Epidermal melanocyte (primary cell): ENCODE measurements around the gene MSH3.

Experiments
- DNase-seq: peaks from one replicate; pipeline ENCODE4 v3.0.0; 2011; ENCODE audit warnings: low spot score; ENCODE audit not compliant: insufficient read length

MSH3 gene

DNA sequence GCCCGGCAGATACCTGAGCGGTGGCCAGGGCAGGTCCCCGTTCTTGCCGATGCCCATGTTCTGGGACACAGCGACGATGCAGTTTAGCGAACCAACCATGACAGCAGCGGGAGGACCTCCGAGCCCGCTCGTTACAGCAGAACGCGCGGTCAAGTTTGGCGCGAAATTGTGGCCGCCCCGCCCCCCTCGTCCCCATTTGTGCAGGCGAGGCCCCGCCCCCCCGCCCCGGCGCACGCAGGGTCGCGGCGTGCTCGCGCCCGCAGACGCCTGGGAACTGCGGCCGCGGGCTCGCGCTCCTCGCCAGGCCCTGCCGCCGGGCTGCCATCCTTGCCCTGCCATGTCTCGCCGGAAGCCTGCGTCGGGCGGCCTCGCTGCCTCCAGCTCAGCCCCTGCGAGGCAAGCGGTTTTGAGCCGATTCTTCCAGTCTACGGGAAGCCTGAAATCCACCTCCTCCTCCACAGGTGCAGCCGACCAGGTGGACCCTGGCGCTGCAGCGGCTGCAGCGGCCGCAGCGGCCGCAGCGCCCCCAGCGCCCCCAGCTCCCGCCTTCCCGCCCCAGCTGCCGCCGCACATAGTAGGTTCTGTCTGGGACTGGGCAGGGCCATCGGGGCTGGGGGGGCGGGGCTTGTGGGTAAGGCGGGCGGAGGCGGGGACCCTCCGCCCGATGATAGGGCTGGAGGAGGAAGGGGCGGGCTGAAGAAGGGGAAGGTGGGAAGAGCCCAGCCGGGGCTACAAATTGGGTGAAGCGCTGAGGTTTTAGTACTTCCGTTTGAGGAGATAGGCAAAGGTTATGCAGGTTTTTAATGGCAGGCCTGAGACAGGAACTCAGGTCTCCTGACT lies at the start of gene MSH3, which contains the start of gene DHFR:
Gene MSH3, plus strand, starts transcription at position 262 of the 840 bp plus-strand sequence. Its CDS starts 76 bp downstream, at position 338.
Gene DHFR, minus strand, starts transcription at position 593 of the 840 bp plus-strand sequence. Its CDS starts 494 bp downstream, at position 99.
- DNase-seq: peak; percentile 86

GRCh38 chr5:80607343-80607742 lies 47.1 kb upstream of the MSH3 start:
- no peak for DNase-seq

GRCh38 chr5:80607832-80608231 lies 46.6 kb upstream of the MSH3 start:
- DNase-seq: no peak

DNA sequence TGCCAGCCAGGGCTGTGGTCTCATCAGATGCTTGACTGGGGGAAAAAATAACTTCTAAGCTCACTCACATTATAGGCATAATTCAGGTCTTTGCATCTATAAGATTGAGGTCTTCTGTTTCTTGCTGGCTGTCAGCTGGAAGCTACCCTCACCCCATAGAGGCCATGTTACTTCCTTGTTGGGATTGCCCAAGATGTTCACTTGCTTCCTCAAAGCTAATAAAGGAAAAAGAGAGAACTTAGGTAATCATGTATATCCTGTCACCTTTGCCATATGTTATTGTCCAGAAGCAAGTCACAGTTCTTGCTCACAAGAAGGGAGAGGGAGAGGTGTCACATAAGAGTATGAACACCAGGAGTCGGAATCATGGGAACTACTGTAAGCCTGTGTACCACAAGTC lies 45.7 kb upstream of the MSH3 start:
- no peak for DNase-seq

- DNase-seq: no peak
Observed at GRCh38 chr5:80609692-80610091, 44.8 kb upstream of the MSH3 start.

DNA sequence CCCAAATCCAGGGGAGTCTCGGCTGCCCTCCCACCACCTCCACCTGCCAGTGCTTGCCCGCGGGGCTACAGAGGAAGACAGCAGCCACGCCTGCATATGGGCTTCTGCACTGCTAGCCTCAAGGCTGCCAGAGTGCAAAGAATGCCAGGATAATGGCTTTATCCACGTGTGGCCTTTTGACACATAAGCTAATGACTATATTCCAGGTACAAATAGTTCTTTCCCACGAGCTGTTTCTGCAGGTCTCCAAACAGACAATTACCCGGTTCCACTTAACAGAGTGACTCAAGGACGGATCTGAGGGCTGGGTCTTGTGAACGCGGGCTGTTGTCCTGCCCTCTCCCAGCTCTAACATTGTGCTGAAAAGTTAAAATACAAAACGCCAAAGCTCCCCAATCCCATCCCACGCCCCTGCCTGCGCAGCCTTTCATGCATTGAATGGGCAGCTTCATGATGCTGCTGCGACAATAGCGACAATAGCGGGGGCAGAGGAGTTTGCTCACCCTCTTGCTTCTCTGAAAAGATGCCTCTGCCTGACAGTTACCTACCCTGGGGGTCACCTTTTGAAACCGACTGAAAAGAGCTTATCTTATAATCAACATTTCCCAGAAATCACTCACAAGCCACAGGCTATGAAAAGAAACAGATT lies 39.1 kb upstream of the MSH3 start:
- no peak for DNase-seq

- DNase-seq: no peak
Observed at GRCh38 chr5:80618438-80618837, 36.0 kb upstream of the MSH3 start.

DNA sequence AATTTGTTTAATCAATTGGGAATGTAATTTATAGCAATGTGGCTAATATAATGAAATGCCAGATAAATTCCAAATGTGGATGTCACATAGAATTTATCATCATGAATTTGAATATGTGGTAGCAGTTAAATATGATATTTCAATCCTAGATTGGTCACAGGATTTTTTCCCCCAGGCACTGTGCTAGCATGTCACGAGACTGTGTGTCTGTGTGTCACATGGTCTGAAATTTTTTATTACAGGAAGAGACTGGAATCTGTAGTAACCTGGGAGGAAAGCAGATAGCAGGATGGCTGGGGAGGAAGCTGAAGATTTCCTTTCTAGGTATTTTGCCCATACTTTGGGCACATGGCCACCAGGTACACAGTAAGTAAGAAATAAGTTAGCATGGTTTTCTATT lies 35.4 kb upstream of the MSH3 start:
- no peak for DNase-seq

DNA sequence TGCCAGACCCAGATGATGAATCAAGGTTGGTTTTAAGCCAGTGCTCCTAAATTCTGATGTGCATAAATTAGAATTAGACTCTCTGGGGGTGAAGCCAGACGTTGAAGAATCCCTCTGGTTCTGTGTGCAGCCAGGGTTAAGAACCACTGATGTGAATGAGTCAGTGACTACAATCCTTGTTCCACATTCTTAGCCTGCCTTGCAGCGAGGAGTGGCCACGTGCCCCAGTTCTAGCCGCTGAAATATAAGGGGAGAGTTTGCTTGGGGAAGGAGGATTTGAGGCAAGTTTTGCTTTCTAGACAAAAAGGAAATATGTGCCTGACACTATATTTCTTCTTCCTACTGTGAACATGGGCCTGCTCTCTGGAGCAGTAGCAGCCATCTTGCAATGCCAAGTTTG lies 34.2 kb upstream of the MSH3 start:
- no peak for DNase-seq

- DNase-seq: no peak
Observed at GRCh38 chr5:80622756-80623155, 31.7 kb upstream of the MSH3 start.

DNA sequence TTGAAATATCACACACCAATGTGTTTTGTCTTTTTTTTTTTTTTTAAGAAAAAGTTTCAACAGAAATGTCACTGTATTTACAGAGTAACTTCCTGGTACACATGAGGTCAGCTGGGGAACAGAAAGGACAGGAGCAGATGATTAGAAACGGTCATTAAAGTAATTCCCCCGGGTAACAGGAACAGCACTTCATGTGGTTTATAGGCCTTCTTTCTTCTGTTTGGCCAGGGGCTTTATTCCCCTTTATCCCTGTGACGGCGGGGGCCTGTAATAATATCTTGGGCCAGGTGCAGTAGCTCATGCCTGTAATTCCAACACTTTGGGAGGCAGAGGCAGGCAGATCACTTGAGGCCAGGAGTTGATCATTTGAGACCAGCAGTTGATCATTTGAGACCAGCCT lies 30.5 kb upstream of the MSH3 start:
- no peak for DNase-seq

DNA sequence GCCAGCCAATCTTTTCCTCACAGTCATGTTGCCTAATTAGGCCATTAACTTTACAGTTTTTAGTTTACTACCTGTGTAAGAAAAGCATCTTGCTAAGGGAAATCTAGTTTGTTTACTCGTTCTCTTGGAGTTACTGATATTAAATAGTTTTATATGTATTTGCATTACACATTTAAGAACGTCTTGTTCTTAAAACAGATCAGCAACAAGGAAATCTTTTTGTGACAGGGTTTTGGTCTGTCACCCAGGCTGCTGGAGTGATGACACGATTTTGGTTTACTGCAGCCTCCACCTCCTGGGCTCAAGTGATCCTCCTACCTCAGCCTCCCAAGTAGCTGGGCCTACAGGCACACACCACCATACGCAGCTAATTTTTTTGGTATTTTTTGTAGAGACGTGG lies 29.2 kb upstream of the MSH3 start:
- DNase-seq: no peak

DNA sequence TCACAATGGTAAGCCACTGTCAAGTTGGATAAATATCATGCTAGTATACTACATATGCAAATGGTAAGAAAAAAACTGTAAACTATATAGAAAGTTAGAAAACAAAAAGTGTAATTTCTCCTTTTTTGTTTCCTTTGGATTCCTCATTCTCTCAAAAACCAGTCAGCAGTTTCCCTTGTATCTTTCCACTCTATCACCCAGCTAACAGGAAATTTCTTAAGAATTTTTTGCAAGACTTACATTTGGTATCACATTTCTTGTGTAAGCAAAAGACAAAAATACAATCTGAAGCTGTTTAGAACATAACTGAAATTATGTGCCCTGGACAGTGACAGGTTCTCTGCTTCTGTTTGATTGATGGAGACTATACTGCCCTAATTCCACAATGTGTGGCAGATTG lies 25.2 kb upstream of the MSH3 start:
- DNase-seq: no peak

DNA sequence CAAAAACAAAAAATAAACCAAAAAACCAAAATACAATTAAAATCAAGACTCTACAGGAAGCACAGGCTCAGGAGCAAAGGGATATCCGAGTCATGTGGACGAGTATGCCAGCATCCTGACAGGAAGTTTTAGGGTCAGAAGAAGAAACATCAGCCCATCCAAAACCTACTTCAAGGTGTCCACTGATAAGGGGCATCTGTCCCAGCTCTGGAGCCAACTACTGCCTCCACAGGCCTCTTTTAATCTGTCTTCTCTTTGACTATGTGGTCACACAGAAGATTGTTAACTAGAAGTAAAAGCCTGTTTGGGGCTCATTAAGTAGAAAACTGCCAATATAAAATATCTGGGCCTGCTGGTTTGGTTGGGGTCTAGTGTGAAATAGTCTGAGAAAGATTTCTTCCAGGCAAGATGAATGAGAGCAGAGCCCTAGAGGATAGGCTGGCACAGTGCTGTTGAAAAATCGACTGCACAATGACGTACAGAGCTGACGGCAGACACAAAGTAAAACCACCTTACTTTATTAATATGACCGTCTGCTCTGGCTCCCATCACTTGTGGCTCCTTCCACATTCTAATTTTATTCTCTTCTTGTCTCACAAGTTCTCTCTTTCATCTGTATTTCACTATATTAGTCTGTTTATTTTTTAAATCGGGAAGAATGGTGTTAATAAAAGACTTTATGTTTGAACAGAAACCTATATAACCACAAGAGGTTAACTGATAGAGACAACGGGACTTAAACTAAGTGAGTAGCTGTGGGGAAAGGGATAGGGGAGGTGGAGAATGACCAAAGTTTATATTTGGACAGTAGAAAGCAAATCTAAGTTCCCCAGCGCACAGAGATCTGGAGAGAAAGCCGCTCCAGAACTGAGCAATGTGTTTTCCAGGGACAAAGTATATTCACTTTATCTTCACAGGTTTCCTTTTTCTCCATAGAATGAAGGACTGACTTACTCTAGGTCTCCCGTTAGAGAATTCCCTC lies 22.9 kb upstream of the MSH3 start:
- no peak for DNase-seq

GRCh38 chr5:80632700-80633099 lies 21.8 kb upstream of the MSH3 start:
- DNase-seq: no peak

DNA sequence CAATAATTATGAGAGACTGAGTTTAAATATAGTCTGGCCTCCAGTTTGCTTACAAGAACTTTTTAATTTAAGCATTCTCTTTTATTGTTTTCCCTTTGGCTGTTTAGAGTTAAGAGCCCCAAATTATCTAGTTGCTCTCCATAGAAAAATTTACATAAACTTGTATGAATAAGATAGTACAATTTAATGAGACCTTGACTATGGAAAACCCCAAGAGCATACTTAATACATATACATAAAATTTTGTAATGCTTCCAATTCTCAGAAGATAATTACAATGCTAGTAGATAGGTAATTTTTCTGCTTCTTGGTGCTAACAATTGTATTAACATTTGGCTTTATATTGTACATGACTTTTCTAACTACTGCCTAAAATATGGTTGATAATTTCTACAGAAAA lies 20.3 kb upstream of the MSH3 start:
- no peak for DNase-seq

DNA sequence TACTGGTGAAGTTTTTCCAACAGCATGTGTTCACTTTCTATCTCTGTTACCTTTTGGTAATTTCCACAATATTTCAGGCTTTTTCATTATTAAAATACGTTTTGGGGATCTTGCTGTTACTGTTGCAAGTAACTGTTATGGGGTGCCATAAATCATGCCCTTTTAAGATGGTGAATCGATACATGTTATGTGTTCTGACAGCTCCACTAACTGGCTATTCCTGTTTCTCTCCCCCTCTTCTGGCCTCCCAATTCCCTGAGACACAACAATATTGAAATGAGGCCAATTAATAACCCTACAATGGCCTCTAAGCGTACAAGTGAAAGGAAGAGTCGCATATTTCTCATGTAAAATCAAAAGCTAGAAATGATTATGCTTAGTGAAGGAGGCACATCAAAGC lies 13.1 kb upstream of the MSH3 start:
- DNase-seq: no peak

- DNase-seq: no peak
Observed at GRCh38 chr5:80644900-80645299, 9.6 kb upstream of the MSH3 start.

DNA sequence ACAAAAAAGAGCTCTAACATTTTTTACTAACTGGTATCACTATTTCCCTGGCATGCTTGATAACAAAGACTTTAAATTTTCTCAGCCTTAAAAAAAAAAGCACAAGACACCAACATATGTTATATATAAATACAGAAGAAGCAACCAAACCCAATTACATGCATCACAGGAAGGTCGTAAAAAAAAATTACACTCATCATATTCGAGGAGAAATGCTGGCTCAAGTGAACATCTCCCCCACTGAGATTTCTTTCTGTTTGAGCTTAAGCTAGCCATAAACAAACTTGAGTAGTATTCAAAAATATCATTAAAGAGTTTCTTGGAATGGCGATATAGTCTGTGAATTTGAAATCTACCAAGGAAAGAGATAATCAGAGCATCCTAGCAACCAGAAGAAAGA lies 7.5 kb upstream of the MSH3 start:
- DNase-seq: no peak

DNA sequence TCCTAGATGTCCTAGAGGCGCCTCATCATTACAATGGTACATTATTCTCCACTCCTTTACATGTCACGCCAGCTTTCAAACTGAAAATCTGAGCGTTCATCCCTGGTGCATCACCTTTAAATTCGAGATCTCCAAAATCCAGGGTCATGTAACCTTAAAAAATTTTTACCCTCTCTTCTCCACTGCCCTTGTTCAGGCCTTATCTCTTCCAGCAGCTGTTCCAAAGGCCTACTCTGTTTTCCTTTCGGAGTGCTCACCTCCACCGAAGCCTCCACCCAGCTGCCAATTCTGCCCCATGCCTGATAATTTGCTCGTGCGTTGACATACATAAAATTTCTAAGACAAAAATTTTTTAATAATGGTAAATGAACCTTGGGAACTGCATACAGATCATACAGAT lies 950 bp upstream of the MSH3 start:
- DNase-seq: no peak

DNA sequence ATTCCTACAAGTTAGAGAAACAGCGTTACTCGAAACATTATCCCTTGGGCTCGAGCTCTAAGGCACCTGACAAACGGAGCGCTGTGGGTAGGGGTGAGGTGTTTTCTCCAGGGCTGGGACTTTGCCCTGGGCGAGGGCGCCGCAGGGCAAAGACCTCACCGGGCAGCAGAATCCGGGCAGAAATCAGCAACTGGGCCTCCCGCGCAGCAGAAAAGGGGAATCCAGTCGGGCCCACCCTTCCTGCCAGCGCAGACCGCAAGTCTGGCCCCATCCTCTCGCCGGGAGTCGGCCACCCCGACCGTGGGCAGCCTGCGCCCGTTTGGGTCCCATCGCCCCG lies 430 bp upstream of the MSH3 start:
- DNase-seq: no peak

GRCh38 chr5:80655231-80655774 lies 851 bp downstream of the MSH3 start:
- no peak for DNase-seq
